GM19035 (cell line): ENCODE measurements around the gene HOXA9.

ENCODE experiments used
- ATAC-seq: cut with Tn5 transposase; IDR thresholded peaks from one replicate; pipeline ENCODE4 v1.9.1; 2021; ENCODE audit not compliant: unreplicated experiment

Gene HOXA9

DNA sequence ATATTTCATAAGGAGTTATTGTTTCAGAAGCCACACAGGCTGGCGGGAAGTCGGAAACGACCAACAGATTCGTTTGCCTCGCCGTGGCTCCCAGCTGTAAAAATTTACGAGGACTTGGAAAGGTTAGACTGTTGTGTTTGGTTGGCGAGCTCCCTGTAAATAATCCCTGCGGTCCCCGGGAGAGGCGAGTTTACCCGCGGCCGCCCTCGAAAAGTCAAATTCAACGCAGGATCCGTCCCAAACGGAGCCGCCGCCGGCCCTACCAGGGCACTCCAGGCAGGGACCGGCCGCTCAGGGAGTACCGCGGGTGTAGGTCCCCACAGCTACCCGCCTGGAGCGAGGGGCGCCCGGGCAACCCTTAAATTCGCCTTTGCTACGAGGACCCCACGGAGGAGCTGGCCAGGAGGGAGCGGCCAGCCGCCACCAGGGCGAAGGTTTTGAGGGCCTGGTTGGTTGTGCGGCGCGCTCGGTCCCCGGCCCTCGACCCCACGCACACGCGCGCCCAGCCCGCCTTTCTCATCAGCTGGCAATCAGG lies 726 bp upstream of the HOXA9 start:
- ATAC-seq, result no peak

DNA sequence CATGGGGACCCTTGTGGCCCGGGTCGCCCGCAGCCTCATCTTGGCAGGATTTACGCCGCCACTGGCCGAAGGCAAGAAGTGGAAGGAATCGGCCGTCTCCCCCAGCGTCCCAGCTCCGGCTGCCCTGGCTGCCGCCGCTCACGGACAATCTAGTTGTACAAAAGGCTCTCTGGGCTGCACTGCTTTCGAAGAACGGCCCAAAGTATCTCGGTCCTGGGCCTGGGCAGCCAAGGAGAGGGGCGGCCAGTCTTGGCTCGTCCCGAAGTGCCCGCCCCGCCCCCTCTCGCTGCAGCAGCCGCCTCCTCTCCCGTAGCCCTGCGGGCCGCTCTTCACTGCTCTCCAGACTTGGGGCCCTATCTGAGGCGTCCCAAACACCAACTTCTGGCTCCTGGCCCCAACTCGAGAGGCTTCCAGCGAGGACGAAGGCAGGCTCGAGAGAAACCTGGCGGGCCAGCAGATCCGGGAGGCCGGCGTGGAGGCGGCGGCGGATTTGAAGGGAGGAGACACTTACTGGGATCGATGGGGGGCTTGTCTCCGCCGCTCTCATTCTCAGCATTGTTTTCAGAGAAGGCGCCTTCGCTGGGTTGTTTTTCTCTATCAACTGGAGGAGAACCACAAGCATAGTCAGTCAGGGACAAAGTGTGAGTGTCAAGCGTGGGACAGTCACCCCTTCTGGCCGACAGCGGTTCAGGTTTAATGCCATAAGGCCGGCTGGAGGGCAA lies 809 bp downstream of the HOXA9 start:
- no peak for ATAC-seq

- no peak for ATAC-seq
Observed at GRCh38 chr7:27164045-27164366, 1.3 kb downstream of the HOXA9 start.

DNA sequence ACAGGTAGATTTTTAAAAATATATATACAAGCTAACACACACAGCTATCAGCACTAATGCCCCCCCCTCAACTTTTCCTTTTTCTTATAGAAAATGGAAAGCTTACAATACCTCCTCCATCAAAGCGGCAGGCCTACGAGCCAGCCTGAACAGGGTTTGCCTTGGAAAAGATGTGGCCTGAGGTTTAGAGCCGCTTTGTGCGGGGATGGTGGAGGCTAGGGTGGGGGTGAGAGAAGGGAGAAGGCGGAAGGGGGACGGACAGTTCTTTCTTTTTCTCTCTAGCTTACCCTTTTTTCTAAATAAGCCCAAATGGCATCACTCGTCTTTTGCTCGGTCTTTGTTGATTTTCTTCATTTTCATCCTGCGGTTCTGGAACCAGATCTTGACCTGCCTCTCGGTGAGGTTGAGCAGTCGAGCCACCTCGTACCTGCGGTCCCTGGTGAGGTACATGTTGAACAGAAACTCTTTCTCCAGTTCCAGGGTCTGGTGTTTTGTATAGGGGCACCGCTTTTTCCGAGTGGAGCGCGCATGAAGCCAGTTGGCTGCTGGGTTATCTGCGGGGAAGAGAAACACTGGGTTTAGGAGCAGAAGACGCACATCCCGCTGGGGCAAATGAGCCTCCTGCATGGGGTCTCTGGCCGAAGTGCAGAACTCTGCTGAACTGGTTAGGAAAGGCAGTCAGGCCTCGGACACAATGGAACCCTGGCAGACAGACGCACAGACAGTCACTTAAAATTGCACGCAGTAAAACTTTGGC lies 1.9 kb downstream of the HOXA9 start:
- no peak for ATAC-seq

GRCh38 chr7:27162561-27163287 lies 2.6 kb downstream of the HOXA9 start:
- no peak for ATAC-seq

DNA sequence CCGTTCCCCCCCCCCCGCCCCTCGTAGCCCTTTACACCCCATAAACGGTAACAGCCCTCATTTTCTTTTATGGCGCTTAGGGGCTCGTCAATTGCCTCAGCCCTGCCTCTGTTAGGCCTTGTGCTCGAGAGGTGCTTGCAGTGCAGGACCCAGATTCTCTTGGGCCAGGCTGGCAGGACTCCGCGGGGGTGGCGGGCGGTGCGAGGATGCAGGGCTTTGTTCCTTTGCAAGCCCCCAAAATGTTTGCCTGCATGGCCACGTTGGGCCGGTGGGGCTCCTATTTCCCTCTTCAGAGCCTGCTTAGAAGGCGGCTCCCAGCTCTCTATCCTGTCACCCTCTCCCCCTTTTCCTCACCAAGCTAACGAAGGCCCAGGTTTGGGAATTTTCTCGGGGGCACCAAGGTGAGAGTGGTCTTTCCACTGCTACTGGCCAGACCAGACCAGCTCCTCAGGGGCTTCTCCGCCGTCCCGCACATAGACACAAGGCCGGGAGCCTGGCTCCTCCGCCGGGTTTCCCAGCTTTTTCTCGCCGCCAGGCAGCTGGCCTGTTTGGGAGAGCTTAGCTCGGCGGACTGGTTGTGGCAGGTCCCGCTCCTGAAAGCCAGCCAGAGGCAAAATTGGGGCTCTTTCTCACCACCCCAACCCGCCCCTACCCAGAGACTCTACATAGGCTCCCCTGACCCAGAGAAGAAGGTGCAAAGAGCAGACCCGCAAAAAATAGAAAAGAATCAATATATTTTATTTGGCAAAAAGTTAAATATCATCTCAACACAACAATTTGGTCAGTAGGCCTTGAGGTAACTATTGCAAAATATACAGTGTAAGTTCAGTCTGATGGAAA lies 3.4 kb downstream of the HOXA9 start:
- no peak for ATAC-seq

DNA sequence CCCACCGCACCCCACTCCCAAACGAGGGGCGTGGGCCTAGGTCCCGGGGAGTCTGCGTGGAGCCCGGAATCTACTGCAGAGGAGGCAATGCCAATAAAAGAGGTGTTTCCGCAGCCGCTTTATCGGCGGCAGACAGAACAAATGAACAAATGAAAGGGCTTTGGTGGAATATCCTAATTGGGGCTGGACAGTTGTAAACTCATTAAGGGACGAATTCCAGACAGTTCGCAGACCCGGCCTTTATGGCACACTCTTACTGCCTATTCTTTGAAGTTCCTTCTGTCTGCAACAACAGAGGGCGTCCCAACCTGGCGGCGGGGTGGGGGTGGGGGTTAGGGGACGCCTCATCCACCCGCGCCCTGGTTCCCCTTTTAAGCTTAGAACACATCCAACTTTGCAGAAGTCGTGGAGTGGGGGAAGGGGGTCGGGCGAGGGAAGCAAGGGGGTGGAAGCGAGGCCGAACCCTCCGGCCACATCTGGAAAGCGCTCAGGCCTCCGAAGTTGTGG lies 4.1 kb downstream of the HOXA9 start:
- no peak for ATAC-seq

- peak; percentile 65 for ATAC-seq
Observed at GRCh38 chr7:27160546-27161213, 4.7 kb downstream of the HOXA9 start.

GRCh38 chr7:27160145-27160545 lies 5.2 kb downstream of the HOXA9 start:
- no peak for ATAC-seq

DNA sequence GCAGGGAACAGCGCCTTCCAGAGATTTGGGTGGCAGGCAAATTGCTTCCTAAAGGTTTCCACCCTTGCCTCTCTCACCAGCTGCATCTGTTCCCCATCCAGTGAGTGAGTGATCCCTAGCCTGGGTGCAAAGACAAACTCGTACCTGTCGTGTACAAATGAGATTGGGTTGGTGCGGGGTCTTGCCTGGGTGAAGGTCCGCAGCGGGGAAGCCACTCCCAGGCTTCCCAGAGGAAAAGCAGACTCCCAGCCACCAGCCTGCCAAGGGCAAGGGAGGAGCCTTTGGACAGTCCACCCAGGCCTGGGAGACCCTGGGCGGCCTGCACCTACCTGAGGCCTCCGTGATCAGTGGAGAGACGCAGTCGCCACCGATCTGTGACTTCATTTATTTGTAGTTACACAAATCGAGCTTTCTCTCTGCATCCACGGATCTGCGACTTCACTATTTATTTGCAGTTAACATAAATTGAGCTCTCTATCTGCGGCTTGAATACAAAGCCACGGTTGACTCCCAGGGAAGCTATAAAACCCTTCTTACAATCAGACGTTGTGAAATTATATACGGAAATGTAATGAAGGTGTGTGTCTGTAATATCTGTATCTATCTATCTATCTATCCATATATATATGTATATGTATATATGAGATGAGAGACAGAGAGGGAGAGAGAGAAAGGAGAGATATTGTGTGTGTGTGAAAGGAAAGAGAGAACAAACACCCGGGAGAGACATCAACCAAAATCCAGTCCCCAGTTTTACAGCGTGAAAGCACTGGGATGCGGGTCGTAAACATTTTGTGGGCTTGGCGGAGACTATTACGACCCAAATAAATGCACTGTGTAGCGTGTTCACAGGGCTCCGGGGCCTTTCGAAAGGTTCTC lies 5.8 kb downstream of the HOXA9 start:
- ATAC-seq, result no peak

DNA sequence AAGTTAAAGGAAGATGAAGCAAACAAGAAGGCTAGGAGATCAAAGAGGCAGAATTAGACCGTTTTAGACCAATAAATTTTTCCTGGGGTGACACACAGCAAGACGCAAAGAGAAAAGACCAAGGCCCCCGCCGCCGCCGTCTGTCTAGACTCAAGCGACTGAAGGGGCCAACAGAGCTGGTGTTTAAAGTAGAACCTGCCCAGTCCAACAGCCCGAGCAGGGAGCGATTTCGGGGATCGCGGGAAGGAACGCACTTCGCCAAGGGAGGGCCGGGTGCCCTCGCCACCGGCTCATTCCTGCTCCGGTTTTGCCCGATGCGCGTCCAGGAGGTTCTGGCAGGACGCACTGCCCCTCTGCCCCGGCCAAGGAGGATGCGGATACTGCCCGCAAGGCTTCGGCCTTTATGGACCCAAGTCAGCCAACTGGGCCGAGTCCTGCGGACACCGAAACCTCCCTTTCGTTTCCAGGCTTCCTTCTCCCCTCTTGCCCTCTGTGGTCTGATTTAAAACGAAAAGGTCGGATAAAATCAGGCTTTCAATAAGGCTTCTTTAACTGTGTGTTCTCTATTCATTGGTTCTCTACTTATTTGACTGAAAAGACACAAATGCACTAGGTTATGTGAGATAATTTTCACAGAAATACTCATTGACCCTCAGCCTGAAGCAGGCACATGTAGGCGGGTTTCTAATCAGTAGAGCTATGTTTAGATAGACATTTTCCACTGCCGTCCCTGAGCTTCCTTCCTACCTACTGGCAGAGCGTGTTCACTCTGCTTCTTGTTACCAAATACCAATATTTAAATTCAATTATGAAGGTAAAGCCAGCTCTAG lies 6.7 kb downstream of the HOXA9 start:
- no peak for ATAC-seq

DNA sequence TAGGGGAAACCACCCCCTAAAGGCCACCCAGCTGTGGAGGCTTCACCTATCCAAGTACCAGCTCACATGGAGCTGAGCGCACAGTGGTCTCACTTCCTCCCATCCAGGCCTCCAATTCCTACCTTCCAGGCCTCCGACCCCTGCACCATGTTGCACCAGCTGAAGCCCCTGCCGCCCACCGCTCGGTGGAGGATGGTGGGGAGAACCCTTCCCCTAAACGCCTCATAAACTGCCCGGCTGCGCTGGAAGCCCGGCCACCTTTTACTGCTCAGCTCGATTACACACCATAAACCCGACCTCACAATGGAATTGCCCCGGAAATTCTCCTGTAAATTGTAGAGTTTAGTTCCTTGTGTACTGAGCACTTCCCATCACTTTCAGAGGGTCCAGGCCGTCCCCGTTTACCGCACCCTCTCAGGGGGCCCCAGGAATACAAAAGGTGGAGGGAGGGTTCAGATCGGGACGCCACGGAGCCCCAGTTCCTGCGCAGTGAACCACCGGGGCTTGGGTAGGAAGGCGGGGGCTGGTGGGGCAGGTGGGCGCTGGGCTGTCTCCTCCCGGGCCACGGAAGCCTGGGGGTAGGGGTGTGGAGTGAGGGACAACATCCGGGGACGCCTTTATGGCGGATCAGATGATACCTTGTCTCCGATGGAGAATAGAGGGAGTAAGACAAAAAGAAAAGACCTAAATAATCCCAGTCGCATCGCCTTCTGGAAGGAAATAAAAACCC lies 7.5 kb downstream of the HOXA9 start:
- ATAC-seq, result no peak

- ATAC-seq, result no peak
Observed at GRCh38 chr7:27156916-27157701, 8.2 kb downstream of the HOXA9 start.

DNA sequence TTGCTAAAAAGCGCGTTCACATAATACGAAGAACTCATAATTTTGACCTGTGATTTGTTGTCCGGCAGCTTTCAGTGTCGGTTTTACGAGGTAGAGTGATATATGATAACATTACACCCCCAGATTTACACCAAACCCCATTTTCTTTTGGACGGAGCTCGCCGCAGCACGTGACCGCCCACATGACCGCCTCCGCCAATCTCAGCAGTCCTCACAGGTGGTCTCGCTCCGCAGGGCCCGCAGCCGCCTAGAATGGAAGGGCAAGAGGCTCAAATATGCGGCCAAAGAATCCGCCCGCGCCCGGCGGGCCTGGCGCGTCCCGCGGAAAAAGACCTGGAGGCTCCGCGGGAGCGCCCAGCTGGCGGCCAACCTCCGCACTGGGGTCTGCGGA lies 8.8 kb downstream of the HOXA9 start, which contains the start of gene HOXA7:
Gene HOXA7, minus strand, starts transcription at position 168 of the 391 bp plus-strand sequence. Its CDS starts 130 bp downstream, at position 38.
- ATAC-seq, result no peak

- ATAC-seq, result no peak
Observed at GRCh38 chr7:27155816-27156507, 9.4 kb downstream of the HOXA9 start.
